ENCODE data around the gene DNAH5.
"Not testable (repeated sequence)": the region's sequence is repeated elsewhere in the genome, so short reads cannot be mapped to it uniquely, and the experiment has no call there.

DNAH5 gene, protein sequence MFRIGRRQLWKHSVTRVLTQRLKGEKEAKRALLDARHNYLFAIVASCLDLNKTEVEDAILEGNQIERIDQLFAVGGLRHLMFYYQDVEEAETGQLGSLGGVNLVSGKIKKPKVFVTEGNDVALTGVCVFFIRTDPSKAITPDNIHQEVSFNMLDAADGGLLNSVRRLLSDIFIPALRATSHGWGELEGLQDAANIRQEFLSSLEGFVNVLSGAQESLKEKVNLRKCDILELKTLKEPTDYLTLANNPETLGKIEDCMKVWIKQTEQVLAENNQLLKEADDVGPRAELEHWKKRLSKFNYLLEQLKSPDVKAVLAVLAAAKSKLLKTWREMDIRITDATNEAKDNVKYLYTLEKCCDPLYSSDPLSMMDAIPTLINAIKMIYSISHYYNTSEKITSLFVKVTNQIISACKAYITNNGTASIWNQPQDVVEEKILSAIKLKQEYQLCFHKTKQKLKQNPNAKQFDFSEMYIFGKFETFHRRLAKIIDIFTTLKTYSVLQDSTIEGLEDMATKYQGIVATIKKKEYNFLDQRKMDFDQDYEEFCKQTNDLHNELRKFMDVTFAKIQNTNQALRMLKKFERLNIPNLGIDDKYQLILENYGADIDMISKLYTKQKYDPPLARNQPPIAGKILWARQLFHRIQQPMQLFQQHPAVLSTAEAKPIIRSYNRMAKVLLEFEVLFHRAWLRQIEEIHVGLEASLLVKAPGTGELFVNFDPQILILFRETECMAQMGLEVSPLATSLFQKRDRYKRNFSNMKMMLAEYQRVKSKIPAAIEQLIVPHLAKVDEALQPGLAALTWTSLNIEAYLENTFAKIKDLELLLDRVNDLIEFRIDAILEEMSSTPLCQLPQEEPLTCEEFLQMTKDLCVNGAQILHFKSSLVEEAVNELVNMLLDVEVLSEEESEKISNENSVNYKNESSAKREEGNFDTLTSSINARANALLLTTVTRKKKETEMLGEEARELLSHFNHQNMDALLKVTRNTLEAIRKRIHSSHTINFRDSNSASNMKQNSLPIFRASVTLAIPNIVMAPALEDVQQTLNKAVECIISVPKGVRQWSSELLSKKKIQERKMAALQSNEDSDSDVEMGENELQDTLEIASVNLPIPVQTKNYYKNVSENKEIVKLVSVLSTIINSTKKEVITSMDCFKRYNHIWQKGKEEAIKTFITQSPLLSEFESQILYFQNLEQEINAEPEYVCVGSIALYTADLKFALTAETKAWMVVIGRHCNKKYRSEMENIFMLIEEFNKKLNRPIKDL (N-terminal part only)

GRCh38 chr5:13944560-13945199, at the start of gene DNAH5:
Gene DNAH5 (minus strand): TSS chr5:13944688. CDS start chr5:13944438, 250 bp downstream.
- DNase-seq: no peak

- no peak for DNase-seq
Observed at GRCh38 chr5:13993926-13994325, 49.4 kb upstream of the DNAH5 start.

DNA sequence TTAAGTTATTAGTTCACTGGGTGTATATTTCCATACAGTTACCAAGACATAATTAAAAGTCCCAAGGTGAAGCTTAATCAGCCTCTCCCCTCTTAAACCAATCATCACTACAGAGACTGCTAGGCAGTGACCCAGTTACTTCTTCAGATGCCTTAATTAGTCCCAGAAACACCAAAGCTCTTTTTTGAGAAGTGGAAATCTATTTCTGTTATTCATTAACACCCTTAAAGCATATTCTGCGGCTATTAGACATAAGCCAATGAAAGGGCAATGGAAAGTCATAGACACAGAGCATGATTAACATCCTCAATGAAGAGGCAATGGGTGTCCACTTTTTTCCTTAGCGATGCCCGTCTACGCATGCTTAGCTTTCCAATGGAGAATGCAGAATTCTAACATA, 48.3 kb upstream of the DNAH5 start:
- DNase-seq: no peak

DNA sequence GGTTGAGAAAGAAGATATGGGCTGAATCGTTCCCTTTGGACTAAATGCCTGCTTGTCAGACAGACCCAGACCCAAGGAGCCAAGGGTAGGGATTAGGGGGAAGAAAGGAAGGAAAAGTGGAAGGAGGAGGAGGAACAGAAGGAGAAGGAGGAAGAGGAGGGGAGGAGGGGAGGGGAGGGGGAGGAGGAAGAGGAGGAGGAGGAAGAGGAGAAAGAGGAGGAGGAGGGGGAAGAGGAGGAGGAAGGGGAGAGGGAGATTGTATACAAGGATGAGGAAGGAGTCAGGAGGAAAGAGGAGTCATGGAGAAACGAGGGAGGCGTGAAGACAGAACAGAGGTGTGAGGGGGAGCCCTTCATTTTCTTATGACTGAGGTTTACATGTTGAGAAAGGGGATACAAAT, 46.9 kb upstream of the DNAH5 start:
- DNase-seq: no peak

- DNase-seq: no peak
Observed at GRCh38 chr5:13990896-13991295, 46.4 kb upstream of the DNAH5 start.

- no peak for DNase-seq
Observed at GRCh38 chr5:13989832-13990231, 45.3 kb upstream of the DNAH5 start.

DNA sequence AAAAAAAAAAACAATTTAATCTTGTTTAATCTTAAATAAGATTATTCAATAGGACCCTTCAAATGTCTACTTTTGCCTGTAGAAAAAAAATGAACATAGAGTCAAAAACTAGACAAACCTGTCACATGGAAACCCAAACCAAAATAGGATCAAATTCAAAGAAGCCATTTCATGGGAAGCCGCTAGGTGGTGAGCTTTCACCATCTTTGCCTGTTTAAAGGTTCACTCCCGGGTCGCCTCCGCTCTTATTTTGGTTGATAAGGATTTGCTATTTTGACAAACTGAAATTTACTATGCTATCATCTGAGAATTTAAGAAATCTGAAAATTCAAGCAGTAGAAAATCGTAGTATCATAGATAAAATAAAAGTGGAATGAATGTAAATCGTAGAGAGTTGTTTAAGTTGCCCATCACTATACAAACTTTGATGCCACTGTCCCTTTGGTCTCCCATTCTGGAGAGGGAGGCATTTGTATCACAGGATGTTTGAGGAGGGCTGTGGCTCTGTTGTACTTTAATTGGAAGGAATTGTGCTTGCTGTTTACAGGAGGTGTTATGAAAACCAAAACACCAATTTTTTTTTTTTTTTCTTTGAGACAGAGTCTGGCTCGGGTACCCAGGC, 43.5 kb upstream of the DNAH5 start:
- DNase-seq: peak; percentile 52

DNA sequence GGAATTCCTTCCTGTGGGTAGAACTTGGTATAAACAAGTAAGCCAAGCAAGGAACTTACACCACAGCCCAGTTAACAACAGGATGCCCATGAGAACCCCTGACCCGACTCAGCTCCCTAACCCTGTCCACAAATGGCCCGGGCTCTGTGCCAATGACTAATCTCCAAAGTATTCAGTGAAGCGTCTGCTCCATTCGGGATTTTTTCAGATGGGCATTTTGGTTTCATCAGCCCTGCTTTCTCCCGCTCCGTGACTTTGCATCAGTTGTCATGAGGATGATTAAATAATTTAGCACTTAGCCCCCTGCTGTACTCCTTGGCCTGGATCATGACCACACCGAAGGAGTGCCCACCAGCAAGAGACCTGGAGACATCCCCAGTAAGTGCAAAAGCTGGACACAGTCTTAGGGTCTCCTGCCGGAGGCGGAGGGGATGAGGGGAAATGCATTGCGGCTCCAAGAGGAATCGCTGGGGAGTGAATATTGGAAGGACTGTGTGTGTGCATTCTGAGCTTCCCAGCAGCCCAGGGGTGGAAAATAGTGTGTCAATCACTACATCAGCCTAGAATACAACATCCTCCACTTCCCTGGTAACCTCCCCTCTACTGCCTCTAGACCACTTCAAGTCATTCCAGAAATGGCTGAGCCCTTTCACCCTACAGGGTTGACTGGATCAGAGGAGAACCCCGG, 41.4 kb upstream of the DNAH5 start:
- DNase-seq: no peak

GRCh38 chr5:13984888-13985287, 40.4 kb upstream of the DNAH5 start:
- DNase-seq: not testable (repeated sequence)

DNA sequence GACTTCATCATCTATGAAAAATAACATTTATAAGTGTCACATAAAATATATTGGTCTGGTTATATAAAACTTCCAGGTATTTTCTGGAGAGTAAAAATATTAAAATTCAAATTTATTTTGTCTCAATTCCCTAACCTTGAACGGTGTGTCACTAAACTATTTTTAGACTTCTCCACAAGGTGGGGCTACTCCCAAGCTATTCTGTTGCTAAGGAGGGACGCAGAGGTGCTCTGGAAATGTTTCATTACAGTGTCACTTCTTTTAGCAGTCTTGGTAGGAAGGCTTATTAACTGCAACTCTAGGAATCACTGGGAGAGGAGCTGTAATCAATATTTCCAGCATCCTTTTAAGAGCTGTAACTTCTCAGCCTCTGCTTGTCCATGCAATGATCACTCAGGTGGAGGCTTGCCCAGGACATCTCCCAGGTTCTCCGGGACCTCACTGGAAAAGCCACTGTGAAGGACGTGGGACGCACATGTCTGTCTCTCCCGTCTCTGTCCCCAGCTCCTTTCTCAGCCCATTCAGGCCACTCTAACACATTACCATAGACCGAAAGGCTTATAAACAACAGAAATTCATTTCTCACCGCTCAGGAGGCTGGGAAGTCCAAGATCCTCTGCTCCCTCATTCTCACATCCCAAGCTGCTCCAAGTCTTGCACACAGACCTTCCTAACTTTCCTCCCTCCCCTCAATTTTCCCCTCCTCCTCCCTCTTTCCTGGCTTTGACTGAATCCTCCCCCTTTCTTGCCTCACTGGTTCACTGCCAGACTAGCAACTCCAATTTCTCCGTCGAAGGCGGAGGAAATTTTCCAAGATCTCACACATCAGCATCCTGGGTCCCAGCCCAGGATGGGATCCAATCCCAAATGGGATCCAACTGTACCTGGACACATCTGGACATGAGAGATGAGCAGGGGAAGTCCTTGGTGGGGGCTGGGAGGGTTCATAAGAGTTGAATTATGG, 32.7 kb upstream of the DNAH5 start:
- peak; percentile 27 for DNase-seq

GRCh38 chr5:13976223-13976622, 31.7 kb upstream of the DNAH5 start:
- DNase-seq: no peak

DNA sequence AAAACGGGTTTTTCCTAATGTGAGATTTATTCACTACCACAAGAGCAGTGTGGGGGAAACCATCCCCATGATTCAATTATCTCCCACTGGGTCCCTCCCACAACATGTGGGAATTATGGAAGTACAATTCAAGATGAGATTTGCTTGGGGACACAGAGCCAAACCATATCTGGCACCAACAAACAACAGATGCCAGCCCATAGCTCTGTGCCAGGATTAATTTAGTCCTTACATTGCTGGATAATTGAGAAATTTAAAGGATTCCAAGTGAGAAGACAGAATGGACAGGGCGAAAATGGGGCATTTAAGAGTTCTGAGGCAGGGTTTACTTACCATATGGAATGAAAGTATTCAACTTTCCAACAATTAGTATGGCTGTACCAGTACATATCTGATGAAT, 30.8 kb upstream of the DNAH5 start:
- DNase-seq: no peak

GRCh38 chr5:13973724-13974123, 29.2 kb upstream of the DNAH5 start:
- DNase-seq: no peak

- no peak for DNase-seq
Observed at GRCh38 chr5:13972029-13972428, 27.5 kb upstream of the DNAH5 start.

DNA sequence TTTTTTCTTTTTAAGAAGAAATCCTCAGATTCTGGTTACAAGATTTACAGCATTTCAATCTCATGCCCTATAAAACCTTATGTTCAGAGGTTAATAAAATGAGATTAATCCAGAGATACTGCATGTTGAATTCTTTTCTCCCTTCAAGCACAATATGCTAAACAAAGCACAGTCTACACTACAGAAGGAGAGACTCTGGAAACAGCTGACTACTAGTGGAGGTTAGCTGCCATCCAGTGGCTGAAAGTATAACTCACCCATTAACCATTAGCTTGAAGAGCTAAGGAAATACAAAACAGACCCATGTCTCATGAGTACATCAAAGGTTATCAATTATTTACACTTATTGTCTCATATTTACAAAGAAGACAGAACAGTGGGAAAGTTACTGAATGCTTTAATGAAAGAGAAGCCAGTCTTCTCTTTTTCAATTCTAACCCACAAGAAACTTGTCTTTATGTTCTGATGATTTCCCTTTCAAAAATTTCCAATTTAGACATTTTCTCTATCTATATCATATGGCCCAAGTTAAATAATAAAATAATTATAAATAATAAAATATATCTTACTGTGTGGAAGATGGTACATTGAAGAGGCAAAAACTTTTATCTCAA, 12.7 kb upstream of the DNAH5 start:
- peak; percentile 52 for DNase-seq

- no peak for DNase-seq
Observed at GRCh38 chr5:13956471-13956870, 12.0 kb upstream of the DNAH5 start.

- no peak for DNase-seq
Observed at GRCh38 chr5:13955896-13956295, 11.4 kb upstream of the DNAH5 start.

GRCh38 chr5:13946111-13946510, 1.6 kb upstream of the DNAH5 start:
- DNase-seq: no peak

GRCh38 chr5:13945271-13945670, 783 bp upstream of the DNAH5 start:
- no peak for DNase-seq

DNA sequence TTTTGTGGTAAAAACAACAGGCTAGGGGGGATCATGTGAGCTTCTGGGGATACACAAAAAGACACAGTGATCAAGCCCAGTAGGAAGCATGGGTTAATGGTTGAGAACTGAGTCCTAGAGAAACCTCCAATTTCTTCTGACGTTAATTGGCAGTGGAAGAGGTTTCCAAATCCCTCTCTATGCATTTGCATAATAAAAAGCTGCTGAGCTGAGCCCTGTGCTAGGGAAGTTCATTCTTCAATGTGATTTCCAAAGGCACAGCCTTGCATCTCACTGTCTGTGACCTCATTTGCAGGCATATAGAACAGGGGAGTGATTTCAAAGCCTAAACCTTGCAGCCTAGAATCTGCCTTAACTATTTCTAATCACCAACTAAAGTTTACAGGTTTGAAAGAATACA, 812 bp downstream of the DNAH5 start:
- no peak for DNase-seq
